ENCODE results near the gene IL1R2. TPM values are rescaled to one million over a fixed set of nuclear protein-coding genes. Genes with fewer than 3 reads are reported as not detected.

The IL1R2 gene
- total and polyA plus RNA-seq, 2 of the 13 experiments (the other 11 are each of a cell fraction or from before 2014, with no cell fraction given), result 3.6 to 7.3 TPM

DNA sequence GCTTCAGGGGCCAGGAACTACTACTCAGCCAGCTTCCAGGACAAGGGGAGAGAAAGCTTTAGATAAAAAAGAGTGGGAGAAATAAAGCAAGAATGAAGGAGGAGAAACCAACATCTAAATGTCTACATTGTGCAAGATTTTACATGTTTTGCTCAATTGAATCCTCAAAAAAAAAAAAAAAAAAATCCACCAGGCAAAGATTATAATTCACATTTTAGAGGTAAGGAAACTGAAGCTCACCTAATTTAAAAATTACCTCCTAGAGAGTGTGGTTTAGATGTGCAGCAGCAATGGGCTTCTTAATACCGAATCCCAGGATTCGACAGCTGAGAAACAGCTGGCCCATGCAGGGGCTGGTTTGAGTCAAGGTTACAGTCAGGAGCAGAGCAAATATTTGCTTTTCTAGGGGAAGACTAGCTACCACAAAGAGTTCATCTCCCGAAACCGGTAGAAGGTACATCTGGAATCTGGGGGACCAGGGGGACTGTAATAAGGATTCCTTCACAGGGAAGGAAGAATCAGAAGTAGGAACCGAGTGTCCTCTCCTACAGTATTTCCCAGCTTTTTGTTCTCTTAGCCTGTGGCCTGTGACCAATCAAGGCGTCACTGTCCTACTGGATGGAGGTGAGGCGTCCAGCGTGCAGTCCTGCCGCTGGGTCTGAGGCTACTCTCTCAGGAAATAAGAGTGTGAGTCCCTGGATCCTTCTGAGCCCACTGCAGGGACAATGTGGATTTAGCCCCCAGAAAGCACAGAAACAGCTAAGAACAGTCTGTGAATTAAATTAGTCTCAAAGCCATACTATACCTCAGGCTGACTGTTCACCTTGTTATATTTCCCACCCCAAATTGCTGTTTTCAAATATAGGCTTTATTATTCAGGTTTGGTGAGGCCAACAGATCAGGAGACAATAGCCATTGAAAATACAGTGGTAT is 42.3 kb downstream of the IL1R2 start (continued):
- TF ChIP-seq ZNF441 (CRISPR knock-in tag; IDR thresholded peaks at IDR 0.05; ENCODE audit: borderline replicate concordance) (no peak), ATM (IDR thresholded peaks at IDR 0.05; ENCODE audit: borderline replicate concordance) (no peak), ZNF20 (CRISPR knock-in tag; IDR thresholded peaks at IDR 0.05) (no peak), ZNF44 (CRISPR knock-in tag; IDR thresholded peaks at IDR 0.05) (no peak), ZNF720 (CRISPR knock-in tag; IDR thresholded peaks at IDR 0.05) (no peak), BRD4 (CRISPR knock-in tag; IDR thresholded peaks at IDR 0.05) (peak; percentile 80; the same call in 1 of the 2 replicates), ZNF234 (CRISPR knock-in tag; conservative IDR thresholded peaks at IDR 0.05) (no peak), ETV5 (CRISPR knock-in tag; IDR thresholded peaks at IDR 0.05; ENCODE audit: borderline replicate concordance) (peak; percentile 79; the same call in 1 of the 2 replicates), FOXA3 (CRISPR knock-in tag; IDR thresholded peaks at IDR 0.05) (peak; percentile 93), ZFY (CRISPR knock-in tag; IDR thresholded peaks at IDR 0.05) (peak; percentile 32; the same call in 1 of the 2 replicates), SRF (IDR thresholded peaks at IDR 0.05; ENCODE audit: low read depth, low read length) (no peak), ATF7-NPFF (CRISPR knock-in tag; IDR thresholded peaks at IDR 0.05; ENCODE audit: low read depth) (peak; percentile 33; the same call in 1 of the 2 replicates), POLR2AphosphoS5 (IDR thresholded peaks at IDR 0.05; ENCODE audit: low read depth, low read length) (peak; percentile 38), ZNF557 (CRISPR knock-in tag; IDR thresholded peaks at IDR 0.05) (0 out of 2 replicates have a peak, but pooled peaks have one; percentile 29), SP5 (CRISPR knock-in tag; IDR thresholded peaks at IDR 0.05; ENCODE audit: borderline replicate concordance, low read depth) (peak; percentile 19; the same call in 1 of the 2 replicates), CREM (IDR thresholded peaks at IDR 0.05) (peak; percentile 67), CREM (CRISPR knock-in tag; IDR thresholded peaks at IDR 0.05) (no peak), TCF7 (IDR thresholded peaks at IDR 0.05; ENCODE audit: low read depth) (peak; percentile 50; the same call in 1 of the 2 replicates), JUND (CRISPR knock-in tag; IDR thresholded peaks at IDR 0.05) (no peak), TEAD3 (CRISPR knock-in tag; optimal IDR thresholded peaks at IDR 0.05; ENCODE audit: borderline replicate concordance) (peak; percentile 79), HNF1A (IDR thresholded peaks at IDR 0.05; ENCODE audit: low read depth) (peak; percentile 48; the same call in 1 of the 2 replicates), HNF1A (CRISPR knock-in tag; IDR thresholded peaks at IDR 0.05; ENCODE audit: borderline replicate concordance) (no peak)
- TF ChIP-seq, protein P1, sequence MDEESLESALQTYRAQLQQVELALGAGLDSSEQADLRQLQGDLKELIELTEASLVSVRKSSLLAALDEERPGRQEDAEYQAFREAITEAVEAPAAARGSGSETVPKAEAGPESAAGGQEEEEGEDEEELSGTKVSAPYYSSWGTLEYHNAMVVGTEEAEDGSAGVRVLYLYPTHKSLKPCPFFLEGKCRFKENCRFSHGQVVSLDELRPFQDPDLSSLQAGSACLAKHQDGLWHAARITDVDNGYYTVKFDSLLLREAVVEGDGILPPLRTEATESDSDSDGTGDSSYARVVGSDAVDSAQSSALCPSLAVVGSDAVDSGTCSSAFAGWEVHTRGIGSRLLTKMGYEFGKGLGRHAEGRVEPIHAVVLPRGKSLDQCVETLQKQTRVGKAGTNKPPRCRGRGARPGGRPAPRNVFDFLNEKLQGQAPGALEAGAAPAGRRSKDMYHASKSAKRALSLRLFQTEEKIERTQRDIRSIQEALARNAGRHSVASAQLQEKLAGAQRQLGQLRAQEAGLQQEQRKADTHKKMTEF (CRISPR knock-in tag; IDR thresholded peaks at IDR 0.05), result peak; percentile 72
- TF ChIP-seq, protein P2, sequence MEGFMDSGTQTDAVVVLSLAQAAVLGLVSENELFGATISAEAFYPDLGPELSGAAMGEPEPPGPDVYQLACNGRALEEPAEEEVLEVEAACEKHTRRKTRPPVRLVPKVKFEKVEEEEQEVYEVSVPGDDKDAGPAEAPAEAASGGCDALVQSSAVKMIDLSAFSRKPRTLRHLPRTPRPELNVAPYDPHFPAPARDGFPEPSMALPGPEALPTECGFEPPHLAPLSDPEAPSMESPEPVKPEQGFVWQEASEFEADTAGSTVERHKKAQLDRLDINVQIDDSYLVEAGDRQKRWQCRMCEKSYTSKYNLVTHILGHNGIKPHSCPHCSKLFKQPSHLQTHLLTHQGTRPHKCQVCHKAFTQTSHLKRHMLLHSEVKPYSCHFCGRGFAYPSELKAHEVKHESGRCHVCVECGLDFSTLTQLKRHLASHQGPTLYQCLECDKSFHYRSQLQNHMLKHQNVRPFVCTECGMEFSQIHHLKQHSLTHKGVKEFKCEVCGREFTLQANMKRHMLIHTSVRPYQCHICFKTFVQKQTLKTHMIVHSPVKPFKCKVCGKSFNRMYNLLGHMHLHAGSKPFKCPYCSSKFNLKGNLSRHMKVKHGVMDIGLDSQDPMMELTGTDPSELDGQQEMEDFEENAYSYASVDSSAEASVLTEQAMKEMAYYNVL (CRISPR knock-in tag; IDR thresholded peaks at IDR 0.05; ENCODE audit: borderline replicate concordance), result peak; percentile 74; the same call in 1 of the 2 replicates
